ENCODE results near the gene CLTCL1.
"Not testable (repeated sequence)": the region's sequence is repeated elsewhere in the genome, so short reads cannot be mapped to it uniquely, and the experiment has no call there.

The CLTCL1 gene

DNA sequence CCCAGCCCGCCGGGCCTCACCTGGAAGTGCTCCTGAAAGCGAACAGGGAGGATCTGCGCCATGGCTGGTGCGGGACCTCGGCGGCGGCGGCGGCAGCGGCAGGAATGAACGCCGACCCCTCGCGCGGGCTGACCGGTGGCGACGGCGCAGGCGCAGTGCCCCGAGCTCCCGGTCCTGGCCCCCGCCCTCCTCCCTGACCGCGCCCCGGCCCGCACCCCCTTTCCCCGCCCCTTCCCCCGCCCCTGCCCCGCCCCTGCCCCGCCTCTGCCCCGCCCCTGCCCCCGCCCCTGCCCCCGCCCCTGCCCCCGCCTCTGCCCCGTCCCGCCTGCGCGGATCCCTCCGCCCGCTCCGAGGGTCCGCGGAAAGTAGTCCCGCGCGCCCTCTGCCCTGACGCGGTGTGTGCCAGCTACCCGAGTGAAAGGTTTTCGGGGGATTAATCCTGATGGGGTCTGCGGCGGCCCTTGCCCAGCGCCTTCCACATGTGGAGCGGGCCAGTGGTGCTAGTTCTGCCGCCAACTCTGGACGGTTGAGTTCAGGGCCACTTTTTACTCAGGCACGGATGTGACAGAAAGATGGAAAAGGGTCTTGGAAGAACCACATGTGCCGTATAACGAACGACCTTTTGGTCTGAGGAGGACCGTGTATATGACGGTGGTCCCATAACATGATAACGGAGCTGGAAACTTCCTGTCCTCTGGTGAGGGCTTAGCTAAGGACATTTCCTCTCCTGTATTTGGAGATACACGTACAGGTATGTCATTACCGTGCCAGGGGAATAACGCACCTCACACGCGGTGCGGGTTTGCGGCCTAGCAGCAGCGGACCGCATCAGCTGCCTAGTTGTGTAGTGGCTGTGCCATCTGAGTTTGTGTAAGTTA lies at the start of gene CLTCL1:
TSS of gene CLTCL1 (minus strand) at position 140 of the 878 bp plus-strand sequence. CDS start at position 62, 78 bp downstream.
- peak; percentile 39 to 51 for DNase-seq

DNA sequence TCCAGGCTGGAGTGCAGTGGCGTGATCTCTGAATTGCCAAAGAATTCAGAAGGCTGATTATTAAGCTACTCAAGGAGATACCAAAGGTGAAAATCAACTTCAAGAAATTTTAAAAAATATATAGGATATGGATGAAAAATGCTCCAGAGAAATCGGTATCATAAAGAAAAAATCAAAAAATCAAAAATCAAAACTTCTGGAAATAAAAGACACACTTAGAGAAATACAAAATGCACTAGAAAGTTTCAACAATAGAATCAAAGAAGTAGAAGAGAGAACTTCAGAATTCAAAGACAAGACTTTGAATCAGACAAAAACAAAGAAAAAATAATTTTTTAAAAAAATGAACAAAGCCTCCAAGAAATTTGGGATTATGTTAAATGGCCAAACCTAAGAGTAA lies 45.6 kb upstream of the CLTCL1 start:
- DNase-seq = no peak

DNA sequence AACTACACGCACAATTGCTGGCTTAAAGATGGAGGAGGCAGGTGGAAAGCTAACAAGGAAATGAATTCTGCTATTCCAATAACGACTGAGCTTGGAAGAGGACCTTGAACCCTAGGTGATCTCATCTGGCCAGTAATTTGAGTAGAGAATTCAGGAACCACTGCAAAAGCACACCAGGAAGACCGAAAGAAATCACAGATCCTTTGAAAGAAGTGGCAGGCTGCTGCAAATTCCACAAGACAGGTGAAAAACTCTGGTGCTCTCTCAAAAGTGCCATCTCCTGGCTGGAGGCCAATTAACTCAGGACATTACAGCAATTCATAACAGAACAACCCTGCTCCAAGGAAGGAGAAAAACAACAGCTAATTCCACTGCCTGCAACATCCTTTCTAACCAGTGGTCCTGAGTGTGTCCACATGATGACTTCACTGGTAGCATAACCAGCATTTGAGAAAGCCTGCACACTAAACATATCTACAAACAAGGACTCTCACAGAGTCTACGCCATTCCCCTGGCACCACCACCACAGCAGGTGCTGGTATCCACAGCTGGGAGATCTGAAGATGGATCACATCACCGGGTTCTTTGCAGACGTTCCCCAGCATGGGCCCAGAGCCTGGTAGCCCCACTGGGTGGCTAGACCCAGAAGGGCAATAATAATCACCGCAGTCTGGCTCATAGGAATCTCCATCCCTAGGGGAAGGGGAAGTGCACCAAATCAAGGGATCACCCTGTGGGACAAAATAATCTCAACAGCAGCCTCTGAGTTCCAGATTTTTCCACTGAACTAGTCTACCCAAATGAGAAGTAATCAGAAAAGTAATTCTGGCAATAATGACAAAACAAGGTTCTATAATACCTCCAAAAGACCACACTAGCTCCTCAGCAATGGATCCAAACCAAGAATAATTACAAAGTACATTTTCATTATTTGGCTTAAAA lies 44.9 kb upstream of the CLTCL1 start:
- DNase-seq = no peak

DNA sequence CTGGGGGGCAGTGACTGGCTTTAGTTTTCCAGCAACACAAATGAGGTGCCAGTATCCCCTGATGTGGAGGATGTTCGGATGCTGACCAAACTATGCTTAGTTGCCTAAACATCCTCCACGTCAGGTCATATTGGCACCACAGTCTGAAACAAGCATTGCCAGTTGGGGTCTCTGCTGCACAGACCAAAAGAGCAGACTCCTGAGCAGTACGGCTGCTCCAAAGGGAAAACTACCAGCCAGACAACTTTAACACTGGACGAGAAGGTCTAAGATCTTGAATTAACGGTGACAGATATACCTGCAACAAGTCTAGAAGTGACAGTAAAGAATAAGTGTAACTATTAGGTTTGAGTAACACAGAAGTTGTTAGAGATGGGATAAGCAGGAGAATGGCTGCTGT lies 40.5 kb upstream of the CLTCL1 start:
- no peak for DNase-seq

DNA sequence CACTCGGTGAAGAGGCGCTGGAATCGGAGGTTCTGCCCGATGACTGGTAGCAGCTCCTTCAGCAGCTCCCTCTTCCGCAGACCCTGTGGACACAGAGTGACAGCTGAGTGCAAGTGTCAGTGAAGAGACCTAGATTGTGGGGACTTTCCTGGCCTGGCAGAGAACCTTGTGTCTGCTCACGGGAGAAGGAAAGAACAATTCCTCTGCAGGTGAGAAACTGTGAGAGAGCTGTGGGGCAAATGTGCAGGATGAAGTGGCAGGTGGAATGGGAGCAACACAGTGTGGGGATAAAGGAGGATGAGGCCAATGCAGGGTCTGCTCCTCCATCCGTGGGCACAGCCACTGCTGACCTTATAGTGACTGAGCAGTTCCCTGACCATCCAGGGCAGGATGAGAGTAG lies 40.0 kb upstream of the CLTCL1 start:
- DNase-seq = no peak

DNA sequence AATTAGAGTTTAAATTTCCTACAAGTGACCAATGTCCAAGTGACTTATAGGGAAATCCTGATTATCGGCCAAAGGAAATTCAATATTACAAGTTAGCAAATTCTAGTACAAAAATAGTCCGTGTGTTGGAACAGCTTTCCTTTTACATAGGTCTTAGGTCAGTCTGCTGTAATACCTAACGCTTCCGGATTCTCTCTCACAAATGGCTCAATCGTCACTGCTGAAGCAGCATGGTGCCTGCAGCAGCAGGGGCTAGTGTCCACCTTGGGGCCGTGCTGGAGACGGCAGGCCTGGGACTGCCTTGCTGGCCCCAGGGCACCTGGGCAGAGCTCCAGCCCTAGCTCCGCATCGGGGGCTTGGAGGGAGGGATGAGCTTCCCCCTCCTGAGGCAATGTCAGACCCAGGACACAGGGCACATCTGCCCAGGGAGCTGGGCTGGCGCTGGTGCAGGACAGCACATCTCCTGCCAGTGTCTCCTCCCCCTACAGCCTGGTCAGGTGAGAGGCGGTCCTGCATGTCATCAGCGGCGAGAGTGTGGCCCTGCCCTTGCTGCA lies 39.4 kb upstream of the CLTCL1 start:
- DNase-seq = no peak

DNA sequence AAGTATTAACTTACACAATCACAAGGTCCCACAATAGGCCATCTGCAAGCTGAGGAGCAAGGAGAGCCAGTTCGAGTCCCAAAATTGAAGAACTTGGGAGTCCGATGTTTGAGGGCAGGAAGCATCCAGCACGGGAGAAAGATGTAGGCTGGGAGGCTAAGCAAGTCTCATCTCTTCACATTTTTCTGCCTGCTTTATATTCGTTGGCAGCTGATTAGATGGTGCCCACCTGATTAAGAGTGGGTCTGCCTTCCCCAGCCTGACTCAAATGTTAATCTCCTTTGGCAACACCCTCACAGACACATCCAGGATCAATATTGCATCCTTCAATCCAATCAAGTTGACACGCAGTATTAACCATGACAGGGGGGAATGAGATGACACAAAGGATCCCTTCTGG lies 38.7 kb upstream of the CLTCL1 start:
- not testable (repeated sequence) for DNase-seq

DNA sequence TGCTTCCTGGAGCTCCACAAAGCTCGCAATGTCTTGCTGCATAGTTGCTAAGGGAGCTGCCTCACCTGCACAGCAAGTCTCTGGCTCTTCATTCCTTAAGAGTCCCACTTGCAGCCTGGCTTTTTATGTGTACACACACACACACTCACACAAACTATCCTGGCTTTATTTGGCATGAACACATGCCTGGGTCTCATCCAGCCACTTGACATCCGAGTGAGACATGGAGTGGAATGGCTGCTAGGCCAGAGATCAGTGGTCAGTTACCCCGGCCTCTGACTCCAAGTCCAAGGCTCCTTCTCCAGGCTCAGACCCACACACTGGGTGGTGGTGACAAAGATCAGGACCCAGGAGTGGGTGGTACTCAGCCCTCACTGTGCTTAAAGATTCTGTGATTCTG lies 37.9 kb upstream of the CLTCL1 start:
- no peak for DNase-seq

DNA sequence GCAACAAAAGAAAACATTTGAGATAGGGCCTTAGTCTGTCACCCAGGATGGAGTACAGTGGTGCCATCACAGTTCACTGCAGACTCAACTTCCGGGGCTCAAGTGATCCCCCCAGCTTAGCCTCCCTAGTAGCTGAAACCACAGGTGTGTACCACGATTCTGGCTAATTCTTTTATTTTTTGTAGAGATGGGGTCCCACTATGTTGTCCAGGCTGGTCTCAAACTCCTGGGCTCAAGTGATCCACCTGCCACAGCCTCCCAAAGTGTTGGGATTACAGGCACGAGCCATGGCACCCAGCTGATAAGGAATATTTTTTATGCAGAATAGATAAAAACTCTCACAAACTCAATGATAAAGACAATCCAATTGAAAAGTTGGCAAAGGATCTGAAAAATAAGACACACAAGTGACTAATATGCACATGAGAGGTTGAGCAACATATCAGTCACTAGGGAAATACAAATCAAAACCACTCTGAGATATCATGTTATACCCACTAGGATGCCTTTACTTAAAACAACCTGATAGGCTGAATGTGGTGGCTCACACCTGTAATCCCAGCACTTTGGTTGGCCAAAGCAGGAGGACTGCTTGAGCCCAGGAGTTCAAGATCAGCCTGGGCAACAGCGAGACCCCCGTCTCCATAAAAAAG lies 33.9 kb upstream of the CLTCL1 start:
- DNase-seq = no peak

DNA sequence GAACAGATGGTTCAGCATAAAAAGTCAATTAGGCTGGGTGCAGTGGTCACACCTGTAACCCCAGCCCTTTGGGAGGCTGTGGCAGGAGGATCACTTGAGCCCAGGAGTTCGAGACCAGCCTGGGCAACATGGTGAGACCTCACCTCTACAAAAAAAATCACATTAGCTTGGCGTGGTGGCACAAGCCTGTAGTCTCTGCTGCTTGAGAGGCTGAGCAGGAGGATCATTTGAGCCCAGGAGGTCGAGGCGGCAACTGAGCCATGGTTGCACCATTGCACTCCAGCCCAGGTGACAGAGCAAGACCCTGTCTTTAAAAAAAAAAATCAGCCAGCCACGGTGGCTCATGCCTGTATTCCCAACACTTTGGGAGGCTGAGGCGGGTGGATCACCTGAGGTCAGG lies 31.9 kb upstream of the CLTCL1 start:
- DNase-seq = not testable (repeated sequence)

DNA sequence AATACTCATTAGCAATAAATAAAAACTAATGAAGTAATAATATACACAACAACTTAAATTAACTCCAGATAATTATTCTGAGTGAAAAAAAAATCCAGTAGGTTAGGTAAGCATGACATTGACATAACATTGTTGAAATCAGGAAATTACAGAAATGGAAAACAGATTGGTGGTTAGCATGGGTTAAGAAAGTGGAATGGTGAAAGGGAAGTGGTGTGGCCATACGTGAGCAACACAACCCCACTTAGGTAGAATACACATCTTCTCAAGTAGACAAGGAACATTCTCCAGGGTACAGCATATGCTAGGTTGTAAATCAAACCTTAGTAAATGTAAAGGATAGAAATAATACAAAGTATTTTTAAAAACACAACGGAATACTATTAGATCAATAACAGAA lies 30.2 kb upstream of the CLTCL1 start:
- no peak for DNase-seq

DNA sequence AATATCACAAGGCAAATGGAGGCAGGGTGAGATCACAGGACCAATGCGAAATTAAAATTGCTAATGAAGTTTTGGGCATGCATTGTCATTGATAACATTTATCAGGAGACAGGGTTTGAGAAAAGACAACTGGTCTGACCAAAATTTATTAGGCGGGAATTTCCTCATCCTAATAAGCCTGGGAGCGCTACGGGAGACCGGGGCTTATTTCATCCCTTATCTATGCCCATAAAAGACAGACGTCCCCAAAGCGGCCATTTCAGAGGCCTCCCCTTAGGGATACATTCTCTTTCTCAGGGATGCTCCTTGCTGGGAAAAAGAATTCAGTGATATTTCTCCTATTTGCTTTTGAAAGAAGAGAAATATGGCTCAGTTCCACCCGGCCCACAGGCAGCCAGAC lies 28.6 kb upstream of the CLTCL1 start:
- not testable (repeated sequence) for DNase-seq

DNA sequence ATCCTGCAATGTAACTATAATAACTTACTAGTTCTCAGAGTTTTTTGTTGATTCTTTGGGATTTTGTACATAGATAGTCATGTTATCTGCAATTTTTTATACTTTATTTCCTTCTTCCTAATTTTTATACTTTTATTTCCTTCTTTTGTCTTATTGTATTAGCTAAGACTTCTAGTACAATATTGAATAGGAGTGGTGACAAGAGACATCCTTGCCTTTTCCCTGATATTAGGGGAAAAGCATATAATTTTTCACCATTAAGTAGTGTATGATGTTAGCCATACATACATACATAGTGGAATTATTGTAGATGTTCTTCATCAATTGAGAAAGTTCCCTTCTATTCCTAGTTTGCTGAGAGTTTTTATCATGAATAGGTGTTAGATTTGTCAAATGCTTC lies 27.8 kb upstream of the CLTCL1 start:
- DNase-seq = no peak

DNA sequence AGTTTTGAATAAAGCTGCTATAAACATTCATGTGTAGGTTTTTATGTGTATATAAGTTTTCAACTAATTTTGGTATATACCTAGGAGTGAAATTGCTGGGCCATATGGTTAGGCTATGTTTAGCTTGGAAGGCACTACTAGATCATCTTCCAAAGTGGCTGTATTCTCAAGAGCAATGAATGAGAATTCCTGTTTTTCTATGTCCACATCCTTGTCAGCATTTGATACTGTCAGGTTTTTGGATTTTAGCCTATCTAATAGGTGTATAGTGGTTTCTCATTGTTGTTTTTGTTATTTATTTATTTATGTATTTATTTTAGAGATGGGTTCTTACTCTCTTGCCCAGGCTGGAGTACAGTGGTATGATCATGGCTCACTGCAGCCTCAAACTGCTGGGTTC lies 26.3 kb upstream of the CLTCL1 start:
- DNase-seq = no peak

DNA sequence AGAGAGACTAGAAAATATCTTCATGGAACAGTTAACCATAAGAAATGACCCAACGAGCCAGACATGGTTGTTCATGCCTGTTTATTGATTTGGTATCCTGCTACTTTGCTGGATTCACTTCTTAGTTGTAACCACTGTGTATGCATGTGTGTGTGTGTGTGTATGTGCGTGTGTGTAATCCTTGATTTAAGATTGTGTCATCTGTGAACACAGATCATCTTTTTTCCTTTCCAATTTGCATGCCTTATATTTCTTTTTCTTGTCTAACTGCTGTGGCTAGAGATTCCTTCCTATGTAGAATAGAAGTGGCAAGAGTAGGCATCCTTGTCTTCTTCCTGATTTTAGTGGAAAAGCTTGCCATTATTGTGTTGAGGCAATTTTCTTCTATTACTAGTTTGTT lies 16.4 kb upstream of the CLTCL1 start:
- DNase-seq = no peak

DNA sequence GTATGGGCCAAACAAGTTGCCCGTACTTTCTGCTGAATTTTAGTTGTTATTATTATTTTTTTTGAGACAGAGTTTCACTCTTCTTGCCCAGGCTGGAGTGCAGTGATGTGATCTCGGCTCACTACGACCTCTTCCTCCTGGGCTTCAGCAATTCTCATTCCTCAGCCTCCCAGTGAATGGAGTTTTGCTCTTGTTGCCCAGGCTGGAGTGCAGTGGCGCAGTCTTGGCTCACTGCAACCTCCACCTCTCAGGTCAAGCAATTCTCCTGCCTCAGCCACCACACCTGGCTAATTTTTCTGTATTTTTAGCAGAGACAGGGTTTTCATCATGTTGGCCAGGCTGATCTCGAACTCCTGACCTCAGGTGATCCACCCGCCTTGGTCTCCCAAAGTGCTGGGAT lies 15.0 kb upstream of the CLTCL1 start:
- not testable (repeated sequence) for DNase-seq

DNA sequence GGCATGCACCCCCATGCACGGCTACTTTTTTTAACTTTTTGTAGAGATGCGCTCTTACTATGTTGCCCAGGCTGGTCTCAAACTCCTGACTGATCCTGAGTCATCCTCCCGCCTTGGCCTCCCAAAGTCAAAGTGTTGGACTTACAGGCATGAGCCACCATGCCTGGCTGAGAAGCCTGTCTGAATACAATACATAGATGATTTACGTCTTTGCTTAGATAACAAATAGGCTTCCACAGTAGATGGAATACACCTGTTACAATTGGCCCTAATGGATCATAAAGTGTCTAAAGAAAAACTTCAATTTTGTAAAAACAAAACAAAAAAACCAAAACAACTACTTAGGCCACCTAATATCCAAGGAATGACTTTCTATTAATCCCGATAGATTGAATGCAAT lies 13.0 kb upstream of the CLTCL1 start:
- DNase-seq = no peak

DNA sequence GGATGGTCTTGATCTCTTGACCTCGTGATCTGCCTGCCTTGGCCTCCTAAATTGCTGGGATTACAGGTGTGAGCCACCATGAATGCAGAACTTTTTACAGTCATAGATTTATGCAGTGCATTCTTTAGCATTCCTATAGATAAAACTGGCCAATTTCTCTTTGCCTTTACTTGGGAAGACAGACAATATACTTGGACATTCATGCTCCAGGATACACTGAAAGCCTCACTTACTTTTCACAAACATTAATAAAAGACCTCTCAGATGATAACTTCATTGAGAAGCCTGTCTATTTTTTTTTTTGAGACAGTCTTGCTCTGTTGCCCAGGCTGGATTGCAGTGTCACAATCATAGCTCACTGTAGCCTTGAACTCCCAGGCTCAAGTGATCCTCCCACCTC lies 12.3 kb upstream of the CLTCL1 start:
- DNase-seq = no peak

DNA sequence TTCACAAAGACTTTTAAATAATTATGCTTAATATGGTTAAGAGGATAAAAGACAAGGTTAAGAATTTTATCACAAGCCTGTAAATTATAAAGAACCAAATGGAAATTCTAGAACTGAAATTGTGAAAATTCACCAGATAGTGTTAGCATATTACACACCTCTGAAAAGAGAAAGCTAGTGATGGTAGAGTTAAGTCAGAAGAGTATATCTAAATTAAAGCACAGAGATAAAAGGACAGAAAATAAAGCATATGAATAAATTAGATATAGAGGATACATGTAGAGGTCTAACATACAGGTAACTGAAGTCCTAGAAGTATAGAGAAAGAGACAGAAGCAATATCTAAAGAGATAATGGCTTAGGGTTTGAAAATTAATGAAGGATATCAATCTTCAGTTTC lies 4.2 kb upstream of the CLTCL1 start:
- no peak for DNase-seq

DNA sequence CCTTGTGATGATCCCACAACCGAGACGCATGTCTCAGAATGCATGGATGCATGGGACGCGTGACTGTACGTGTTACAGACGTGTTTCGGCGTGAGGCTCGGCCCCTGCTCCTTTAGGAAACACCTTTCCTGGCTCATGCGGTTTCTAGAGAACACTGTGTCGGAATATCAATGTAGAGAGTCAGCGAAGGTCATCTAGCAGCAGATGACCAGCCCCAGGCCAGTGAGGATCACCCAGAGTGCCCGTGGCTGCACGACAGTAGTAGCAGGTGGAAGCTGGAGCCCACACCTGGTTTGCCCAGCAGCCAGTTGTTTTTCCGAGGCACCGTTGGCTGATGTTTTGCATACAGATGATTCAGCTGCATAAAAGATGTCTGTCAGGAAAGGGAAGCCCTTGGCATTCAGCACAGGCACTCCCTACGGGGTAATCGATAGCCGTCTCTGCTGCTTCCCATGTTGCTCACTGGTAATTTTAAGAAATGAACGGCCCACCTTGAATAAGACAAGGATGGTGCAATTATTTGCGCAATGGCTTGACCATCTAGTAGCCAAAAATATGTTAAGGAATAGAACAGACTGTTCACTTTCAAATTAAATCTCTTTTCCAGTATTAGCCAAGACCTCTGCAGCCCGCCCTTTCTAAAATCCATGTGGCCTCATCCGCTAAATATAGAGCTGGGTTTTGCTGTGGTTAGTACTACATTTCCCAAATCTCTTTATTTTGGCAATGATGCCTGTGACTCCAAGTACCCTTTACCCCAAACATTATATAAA lies 1.1 kb upstream of the CLTCL1 start:
- DNase-seq = no peak

DNA sequence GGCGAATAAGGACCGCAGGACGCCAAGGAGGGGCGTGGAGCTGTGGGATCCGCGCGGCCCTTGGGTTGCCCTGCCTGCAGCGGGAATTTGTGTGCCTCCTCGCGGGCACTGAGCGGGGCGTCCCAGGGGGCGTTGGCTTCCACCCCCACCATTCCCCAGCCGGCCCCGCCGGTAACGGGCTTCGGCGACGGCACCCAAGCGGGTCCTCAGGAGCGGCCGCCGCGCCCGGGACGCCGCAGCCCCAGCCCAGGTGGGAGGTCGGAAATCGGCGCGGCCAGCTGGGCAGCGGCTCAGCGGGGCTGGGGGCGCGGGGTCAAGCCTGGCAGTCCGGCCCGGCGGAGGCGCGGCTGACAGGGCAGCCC lies 320 bp downstream of the CLTCL1 start:
- peak in 1 of 2 experiments; percentile 6 for DNase-seq
